ENCODE data around the gene WNT3A. TPM values are rescaled to one million over a fixed set of nuclear protein-coding genes. Genes with fewer than 3 reads are reported as not detected.

The WNT3A gene
- total RNA-seq, 1 donor from 2014 or later: not detected

DNA sequence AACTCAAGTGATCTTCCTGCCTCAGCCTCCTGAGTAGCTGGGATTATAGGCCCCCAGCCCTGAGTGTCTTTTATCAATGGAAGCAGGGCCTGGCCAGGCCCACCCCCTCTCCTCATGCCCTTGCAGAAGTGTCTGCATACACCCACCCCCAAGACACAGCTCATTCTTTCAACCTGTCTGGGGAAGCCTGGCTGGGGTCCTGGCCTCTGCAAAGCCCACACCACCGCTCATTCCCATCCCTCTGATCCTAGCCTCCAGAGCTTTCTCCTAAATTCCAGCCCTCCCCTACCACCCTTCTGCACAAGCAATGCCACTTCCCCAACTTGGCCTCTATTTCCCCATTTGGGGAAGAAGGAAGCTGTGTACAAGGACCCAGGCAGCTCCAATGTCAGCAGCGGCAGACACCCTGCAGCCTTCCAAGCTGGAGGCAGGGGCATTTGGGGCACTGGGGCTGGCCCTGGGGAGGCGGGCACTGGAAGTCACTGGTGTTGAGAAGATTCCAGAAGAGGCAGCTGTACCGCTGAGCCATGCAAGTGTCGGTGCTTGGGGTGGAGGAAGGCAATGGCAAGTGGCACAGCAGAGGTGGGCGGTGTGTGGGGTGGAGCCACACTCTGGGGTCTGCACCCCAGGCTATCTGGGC lies 42.0 kb downstream of the WNT3A start:
- intact Hi-C loops (cut with micrococcal nuclease): no loop called here

DNA sequence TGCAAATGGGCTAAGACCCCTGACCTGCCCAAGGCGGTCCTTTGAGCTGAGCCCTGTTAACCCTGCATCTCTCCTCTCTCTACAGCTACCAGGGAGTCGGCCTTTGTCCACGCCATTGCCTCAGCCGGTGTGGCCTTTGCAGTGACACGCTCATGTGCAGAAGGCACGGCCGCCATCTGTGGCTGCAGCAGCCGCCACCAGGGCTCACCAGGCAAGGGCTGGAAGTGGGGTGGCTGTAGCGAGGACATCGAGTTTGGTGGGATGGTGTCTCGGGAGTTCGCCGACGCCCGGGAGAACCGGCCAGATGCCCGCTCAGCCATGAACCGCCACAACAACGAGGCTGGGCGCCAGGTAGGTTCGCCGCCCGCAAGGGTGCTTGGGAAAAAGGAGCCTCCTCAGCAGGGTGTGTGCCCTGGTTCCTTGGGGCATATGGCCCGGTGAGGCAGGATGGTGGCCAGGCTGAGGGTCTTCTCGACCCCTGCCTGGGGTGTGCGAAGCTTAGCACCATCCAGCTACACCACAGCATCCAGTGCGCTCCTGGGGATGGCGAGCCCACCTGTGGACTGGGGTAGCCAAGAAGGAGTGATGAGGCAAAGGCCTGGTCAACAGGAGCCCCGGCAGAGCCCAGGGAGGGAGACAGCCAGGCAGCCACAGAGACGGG lies 43.9 kb downstream of the WNT3A start:
- intact Hi-C loops (cut with micrococcal nuclease): no loop called here

- intact Hi-C loops (cut with micrococcal nuclease): no loop called here
These were observed 51.6 kb downstream of the WNT3A start for GRCh38 chr1:228058172-228058948.

- intact Hi-C loops (cut with micrococcal nuclease): loop anchor here (1.0 kb wide), 1 partner anchor 50 kb away; the partner anchor contains the start of gene MRPL55
These were observed 52.3 kb downstream of the WNT3A start for GRCh38 chr1:228058949-228059633.

GRCh38 chr1:228059634-228060457 lies 53.0 kb downstream of the WNT3A start:
- intact Hi-C loops (cut with micrococcal nuclease): loop anchor here (1.0 kb wide), 1 partner anchor 49 kb away; the partner anchor contains the start of gene MRPL55

GRCh38 chr1:228060458-228061190 lies 53.8 kb downstream of the WNT3A start:
- intact Hi-C loops (cut with micrococcal nuclease): no loop called here

DNA sequence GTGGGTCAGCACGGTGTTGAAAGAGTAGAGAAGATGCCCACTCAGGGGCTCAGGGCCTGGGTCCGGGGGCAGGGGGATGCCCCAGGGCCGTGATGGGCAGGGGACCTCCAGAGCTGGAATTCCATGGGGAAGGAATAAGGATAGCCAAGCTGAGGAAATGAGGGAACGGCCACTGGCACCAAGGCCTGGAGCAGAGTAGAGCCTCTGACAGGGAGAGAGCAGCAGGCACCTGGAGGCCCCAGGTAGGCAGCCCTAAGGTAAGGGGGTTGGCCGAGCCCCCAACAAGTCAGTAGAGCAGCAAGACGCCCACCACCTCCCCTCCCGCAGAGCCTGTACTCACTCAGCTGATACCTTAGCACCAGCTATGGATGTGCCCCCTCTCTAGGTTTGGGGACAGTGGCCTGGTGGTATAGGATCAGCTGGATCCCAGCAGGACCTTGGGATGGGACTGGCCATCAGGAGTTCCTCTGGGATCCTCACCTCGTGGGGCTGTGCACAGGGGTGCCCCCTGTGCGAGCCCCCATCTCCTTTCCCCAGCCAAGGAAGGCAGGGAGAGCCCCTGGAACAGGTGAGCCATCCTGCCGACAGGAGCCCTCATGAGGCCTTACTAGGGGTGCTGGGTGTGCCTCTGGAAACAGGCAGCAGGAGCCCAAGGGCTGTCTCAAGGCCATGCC lies 54.8 kb downstream of the WNT3A start:
- intact Hi-C loops (cut with micrococcal nuclease): no loop called here

DNA sequence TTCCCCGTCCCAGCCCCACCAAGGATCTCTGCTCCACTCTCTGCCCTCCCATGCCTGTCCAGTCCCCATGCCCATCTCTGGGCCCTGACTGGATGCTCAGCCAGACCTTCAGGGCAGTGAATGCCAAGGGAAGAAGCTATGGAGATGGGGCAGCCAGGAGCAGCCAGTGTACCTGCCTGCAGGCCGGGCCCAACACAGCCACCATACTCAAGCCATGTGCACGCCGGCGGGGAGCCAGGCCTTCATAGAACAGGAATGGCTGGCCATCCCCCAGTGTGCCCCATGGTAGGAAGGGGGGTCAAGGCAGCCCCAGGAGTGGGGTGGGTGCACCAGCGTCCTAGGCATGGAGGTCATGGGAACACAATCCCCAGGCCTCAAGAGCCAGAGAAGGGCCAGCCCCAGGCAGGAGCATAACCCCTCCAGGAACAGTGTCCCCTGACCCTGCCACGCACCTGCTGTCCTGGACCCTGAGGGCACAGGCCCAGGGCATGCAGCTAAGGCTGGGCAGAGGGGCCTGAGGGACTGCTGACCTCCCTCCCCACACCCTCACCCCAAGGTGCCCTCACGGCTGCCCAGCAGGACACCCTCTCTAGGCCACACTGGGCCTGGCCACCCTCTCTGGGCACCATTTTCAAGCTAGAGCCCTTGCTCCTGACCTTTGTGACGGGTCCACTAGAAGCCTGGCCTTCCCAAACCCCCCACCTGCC lies 55.4 kb downstream of the WNT3A start:
- intact Hi-C loops (cut with micrococcal nuclease): no loop called here

DNA sequence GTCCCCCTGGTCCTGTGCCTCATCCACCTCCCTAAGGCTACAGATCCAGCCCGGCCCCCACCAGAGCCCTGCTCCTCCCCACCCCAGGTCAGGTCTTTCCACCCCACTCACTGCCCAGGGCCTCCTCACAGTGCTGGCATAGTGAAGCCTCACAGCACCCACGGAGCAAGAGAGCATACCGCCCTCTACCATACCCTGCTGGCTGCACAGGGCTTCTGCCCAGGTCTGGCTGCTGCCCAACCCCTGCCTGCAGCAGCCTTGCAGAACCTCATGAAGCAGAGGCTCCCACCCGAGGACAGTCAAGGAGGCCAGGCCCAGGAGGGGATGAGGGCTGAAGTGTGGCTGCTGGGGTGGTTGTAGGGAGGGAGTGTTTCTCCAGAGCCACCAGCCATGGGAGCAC lies 56.0 kb downstream of the WNT3A start:
- intact Hi-C loops (cut with micrococcal nuclease): no loop called here

DNA sequence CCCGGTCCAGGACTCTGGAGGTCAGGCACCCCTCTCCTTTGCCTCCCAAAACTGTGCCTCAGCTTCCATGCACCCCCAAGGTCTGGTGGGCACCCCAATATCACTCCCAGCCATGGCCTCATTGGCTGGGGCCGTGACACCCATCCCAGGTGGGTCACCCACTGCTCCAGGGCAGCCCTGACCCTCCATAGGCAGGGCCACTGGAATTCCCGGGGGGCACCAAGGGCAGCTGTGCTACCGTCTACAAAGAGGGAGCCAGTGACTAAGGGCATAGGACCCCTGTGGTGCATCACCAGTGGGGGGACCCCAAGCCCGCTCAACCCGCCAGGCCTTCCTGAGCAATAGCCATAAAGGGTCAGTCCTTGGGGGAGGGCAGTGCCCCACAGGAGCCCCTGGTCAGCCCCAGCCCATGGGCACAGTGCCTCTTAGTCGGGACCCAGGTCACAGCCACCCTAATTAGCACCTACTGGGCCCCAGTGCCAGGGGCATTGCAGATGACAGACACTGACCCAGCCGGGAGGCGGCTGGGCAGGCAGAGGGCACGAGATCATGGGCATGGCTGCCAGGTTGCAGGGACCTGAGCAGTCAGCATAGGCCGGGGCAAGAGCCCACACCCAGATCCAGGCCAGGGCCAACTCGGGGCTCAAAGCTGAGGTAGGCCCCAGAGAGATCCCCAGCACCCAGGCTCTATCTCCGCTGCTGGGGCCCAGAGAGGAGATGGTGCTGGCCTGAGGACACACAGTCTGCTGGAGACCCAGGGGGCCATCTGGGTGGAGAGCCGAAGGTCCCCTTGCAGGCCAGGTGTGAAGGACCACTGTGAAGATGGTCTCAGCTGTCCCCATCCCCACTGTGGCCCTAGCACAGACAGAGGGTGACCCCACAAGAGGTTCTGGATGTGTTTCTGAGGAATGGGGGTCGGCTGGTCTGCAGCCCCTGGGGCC lies 56.7 kb downstream of the WNT3A start:
- intact Hi-C loops (cut with micrococcal nuclease): no loop called here

GRCh38 chr1:228064296-228064695 lies 57.5 kb downstream of the WNT3A start:
- intact Hi-C loops (cut with micrococcal nuclease): no loop called here

DNA sequence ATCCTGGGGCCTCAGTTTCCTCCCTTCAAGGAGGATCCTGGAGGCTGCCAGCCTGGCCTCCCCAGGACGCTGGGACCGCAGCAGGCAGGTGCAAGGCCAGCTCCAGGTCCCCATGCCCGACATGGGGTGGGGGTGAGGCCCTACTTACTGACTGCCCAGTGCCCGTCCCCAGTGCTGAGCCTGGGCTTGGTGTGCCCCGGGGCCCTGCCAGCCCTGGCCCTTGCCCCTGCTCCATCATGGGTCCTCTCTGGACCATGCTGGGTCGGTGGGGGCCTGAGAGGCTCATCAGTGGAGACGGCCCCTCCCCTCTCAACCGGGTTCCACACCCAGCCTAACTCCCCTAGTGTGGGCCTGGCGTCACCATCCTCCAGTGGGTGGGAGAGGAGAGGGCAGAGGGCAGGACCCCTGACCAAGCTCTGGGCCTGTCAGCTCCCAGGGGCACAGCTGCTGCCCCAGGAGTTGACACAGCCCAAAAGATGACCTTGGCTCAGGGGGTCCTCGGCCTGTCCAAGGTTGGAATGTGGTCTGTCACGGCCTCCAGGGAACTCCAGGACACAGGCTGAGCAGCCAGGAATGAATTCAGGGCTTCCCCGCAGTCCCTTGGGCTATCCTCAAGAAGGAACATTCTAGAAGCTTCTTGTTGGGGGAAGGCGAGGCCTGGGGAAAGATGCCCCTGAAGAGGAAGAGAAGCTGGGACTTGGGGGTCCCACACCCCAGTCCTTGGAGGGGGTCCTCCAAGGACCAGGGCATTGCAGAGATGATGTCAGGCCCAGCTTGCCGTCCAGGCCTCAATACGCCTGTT lies 58.1 kb downstream of the WNT3A start:
- intact Hi-C loops (cut with micrococcal nuclease): no loop called here

- intact Hi-C loops (cut with micrococcal nuclease): no loop called here
These were observed 58.9 kb downstream of the WNT3A start for GRCh38 chr1:228065543-228066347.

- intact Hi-C loops (cut with micrococcal nuclease): no loop called here
These were observed 59.6 kb downstream of the WNT3A start for GRCh38 chr1:228066416-228066815.

- intact Hi-C loops (cut with micrococcal nuclease): no loop called here
These were observed 60.3 kb downstream of the WNT3A start for GRCh38 chr1:228066891-228067654.
